SK-N-SH (cell line): ENCODE data around the gene ST7. TPM values are rescaled to one million over a fixed set of nuclear protein-coding genes. Genes with fewer than 3 reads are reported as not detected.

Experiments
- CTCF ChIA-PET: fragments of 300-600, 350-600 bp; formaldehyde crosslinking; extraction: SDS; loops from one replicate; lab custom pipeline; 2021; lab: Yijun Ruan, JAX
- POLR2A ChIA-PET: fragments of 350-600 bp; sonication (Branson Sonifier 250); formaldehyde crosslinking; extraction: SDS; loops from one replicate; lab custom pipeline; 2020; ENCODE audit warnings: antibody characterized with exemption, inconsistent platforms; lab: Yijun Ruan, JAX
- DNase-seq: peaks from one replicate; pipeline ENCODE4 v3.0.0; 2012
- H2AFZ ChIP-seq: fragments of 200-600 bp; sonication (generic); 2 replicates; pipeline ENCODE4 v1.8.1; 2016; ENCODE audit warnings: antibody characterized with exemption, mild to moderate bottlenecking, low read depth
- H3F3A ChIP-seq: fragments of 200-600 bp; sonication (generic); replicated peaks from 2 replicates; pipeline ENCODE3; 2016; ENCODE audit warnings: antibody characterized with exemption, mild to moderate bottlenecking; ENCODE audit not compliant: insufficient read depth
- H3K27ac ChIP-seq, 2 experiments: fragments of 200-500 bp in 1 of 2; fragments of 200-600 bp in 1 of 2; sonication (Bioruptor generic) in 1 of 2; sonication (generic), shearing (Covaris generic) in 1 of 2; 2 replicates each; pipeline versions ENCODE4 v1.5.1 to v1.6.1; 2014 to 2016; ENCODE audit warnings: low read depth in 2 of 2, inconsistent platforms in 1 of 2, low read length in 1 of 2, mild to moderate bottlenecking in 1 of 2, mixed read lengths in 1 of 2
- H3K27me3 ChIP-seq: fragments of 200-600 bp; sonication (generic), shearing (Covaris generic); 2 replicates; pipeline ENCODE4 v1.6.1; 2016; ENCODE audit warnings: mixed run types; ENCODE audit not compliant: insufficient read depth
- H3K36me3 ChIP-seq, 2 experiments: fragments of 200-500 bp in 1 of 2; fragments of 200-600 bp in 1 of 2; sonication (Bioruptor generic) in 1 of 2; sonication (generic) in 1 of 2; replicated peaks in 1 of 2; 2 replicates each; pipeline versions ENCODE3 to v1.5.1; 2014 to 2016; ENCODE audit warnings: low read length in 1 of 2, mild to moderate bottlenecking in 1 of 2; ENCODE audit not compliant: insufficient read depth in 2 of 2, control insufficient read depth in 1 of 2
- H3K4me1 ChIP-seq, 2 experiments: fragments of 200-500 bp in 1 of 2; fragments of 200-600 bp in 1 of 2; sonication (Bioruptor generic) in 1 of 2; sonication (generic), shearing (Covaris generic) in 1 of 2; 2 replicates each; pipeline versions ENCODE4 v1.5.1 to v1.6.1; 2014 to 2016; ENCODE audit warnings: low read depth in 1 of 2, low read length in 1 of 2, mixed run types in 1 of 2; ENCODE audit not compliant: insufficient read depth in 2 of 2, control insufficient read depth in 1 of 2
- H3K4me2 ChIP-seq: fragments of 200-600 bp; sonication (generic), shearing (Covaris generic); 2 replicates; pipeline ENCODE4 v1.6.1; 2017; ENCODE audit warnings: mixed run types
- H3K4me3 ChIP-seq, 2 experiments: fragments of 200-500 bp in 1 of 2; fragments of 200-600 bp in 1 of 2; sonication (Bioruptor generic) in 1 of 2; sonication (generic), shearing (Covaris generic) in 1 of 2; 2 replicates each; pipeline versions ENCODE4 v1.5.1 to v1.8.1; 2014 to 2016; ENCODE audit warnings: low read depth in 2 of 2, inconsistent platforms in 1 of 2, low read length in 1 of 2, mild to moderate bottlenecking in 1 of 2, mixed read lengths in 1 of 2, moderate library complexity in 1 of 2
- H3K79me2 ChIP-seq: fragments of 200-600 bp; sonication (generic); 2 replicates; pipeline ENCODE4 v1.8.1; 2017; ENCODE audit warnings: mild to moderate bottlenecking; ENCODE audit not compliant: insufficient read depth
- H3K9ac ChIP-seq: fragments of 200-600 bp; sonication (generic); 2 replicates; pipeline ENCODE4 v1.6.1; 2017; ENCODE audit warnings: mixed run types
- H3K9me2 ChIP-seq: fragments of 200-600 bp; sonication (generic); 2 replicates; pipeline ENCODE4 v1.6.1; 2017; ENCODE audit warnings: mixed run types
- H3K9me3 ChIP-seq: fragments of 200-600 bp; sonication (generic); 2 replicates; pipeline ENCODE4 v1.6.1; 2017; ENCODE audit warnings: mixed run types, mild to moderate bottlenecking, moderate library complexity
- H4K20me1 ChIP-seq: fragments of 200-600 bp; sonication (generic); 2 replicates; pipeline ENCODE4 v1.6.1; 2017; ENCODE audit warnings: mild to moderate bottlenecking, mixed run types; ENCODE audit not compliant: insufficient read depth
- CHD2 ChIP-seq: fragments of 150-350 bp; IDR thresholded peaks from 2 replicates; pipeline ENCODE4 v1.6.1; 2018; ENCODE audit warnings: low read length; ENCODE audit not compliant: partially characterized antibody
- EP300 ChIP-seq, 2 experiments: IDR thresholded peaks; 2 replicates each; pipeline versions ENCODE4 v1.4.0 to v1.6.1; 2012; ENCODE audit warnings: borderline replicate concordance in 1 of 2, low read depth in 1 of 2, low read length in 1 of 2
- FOXM1 ChIP-seq: IDR thresholded peaks from 2 replicates; pipeline ENCODE4 v1.4.0; 2012; ENCODE audit warnings: low read depth, mild to moderate bottlenecking
- GABPA ChIP-seq: IDR thresholded peaks from 2 replicates; pipeline ENCODE4 v1.4.0; 2012; ENCODE audit warnings: low read depth, mild to moderate bottlenecking
- GATA2 ChIP-seq: sonication (generic); formaldehyde crosslinking; IDR thresholded peaks from 2 replicates; pipeline ENCODE4 v1.5.0; 2020; ENCODE audit warnings: mild to moderate bottlenecking, missing genetic modification reagents
- JUND ChIP-seq: IDR thresholded peaks from 2 replicates; pipeline ENCODE4 v1.4.0; 2012
- MEF2A ChIP-seq: IDR thresholded peaks from 2 replicates; pipeline ENCODE4 v1.4.0; 2012; ENCODE audit warnings: low read depth, borderline replicate concordance
- MXI1 ChIP-seq: IDR thresholded peaks from 2 replicates; pipeline ENCODE4 v1.6.1; 2012; ENCODE audit warnings: mild to moderate bottlenecking, low read depth, low read length, improper control_type of control experiment
- NFIC ChIP-seq: IDR thresholded peaks from 2 replicates; pipeline ENCODE4 v1.4.0; 2012; ENCODE audit warnings: borderline replicate concordance
- NRF1 ChIP-seq: IDR thresholded peaks from 2 replicates; pipeline ENCODE4 v1.6.1; 2012; ENCODE audit warnings: low read depth, mild to moderate bottlenecking, low read length
- POLR2AphosphoS5 ChIP-seq: IDR thresholded peaks from 2 replicates; pipeline ENCODE4 v1.6.1; 2012; ENCODE audit warnings: low read depth, low read length
- RAD21 ChIP-seq: IDR thresholded peaks from 2 replicates; pipeline ENCODE4 v1.6.1; 2012; ENCODE audit warnings: mild to moderate bottlenecking, low read length
- REST ChIP-seq: IDR thresholded peaks from 2 replicates; pipeline ENCODE4 v1.6.1; 2012; ENCODE audit warnings: mild to moderate bottlenecking, low read depth, low read length, moderate library complexity
- SMC3 ChIP-seq: IDR thresholded peaks from 2 replicates; pipeline ENCODE4 v1.6.1; 2012; ENCODE audit warnings: low read depth, low read length, improper control_type of control experiment
- TEAD4 ChIP-seq: IDR thresholded peaks from 2 replicates; pipeline ENCODE4 v1.4.0; 2012; ENCODE audit warnings: mild to moderate bottlenecking, borderline replicate concordance; ENCODE audit not compliant: insufficient read depth
- USF2 ChIP-seq: fragments of 150-350 bp; IDR thresholded peaks from 2 replicates; pipeline ENCODE4 v1.6.1; 2017; ENCODE audit warnings: antibody characterized with exemption, low read length, low read depth, borderline replicate concordance
- YY1 ChIP-seq: IDR thresholded peaks from 2 replicates; pipeline ENCODE4 v1.4.0; 2012; ENCODE audit warnings: low read depth, mild to moderate bottlenecking
- WGBS: methylation state at CpG from one replicate; pipeline ENCODE4 v1.1.6; 2017; ENCODE audit warnings: low lambda C conversion rate; 5-methylcytosine and 5-hydroxymethylcytosine counted together
- polyA plus RNA-seq, 3 experiments: library from polyadenylated mRNA; depleted of rRNA; stranded (reverse); fragments of >200 nt; gene quantifications; 2 replicates each; pipeline ENCODE4 v1.2.3, GENCODE V29; 2012
- TF ChIP-seq, protein P1 (sequence below): fragments of 150-350 bp; IDR thresholded peaks from 2 replicates; pipeline ENCODE4 v1.6.1; 2016; ENCODE audit warnings: mild to moderate bottlenecking, low read depth, low read length
- TF ChIP-seq, protein P2 (sequence below): IDR thresholded peaks from 2 replicates; pipeline ENCODE4; 2012
- TF ChIP-seq, protein P3 (sequence below): IDR thresholded peaks from 2 replicates; pipeline ENCODE4 v1.4.0; 2012; ENCODE audit warnings: low read depth

The ST7 gene
- polyA plus RNA-seq, 1 of the 3 experiments (the other 2 are of a cell fraction) = 23.5 TPM

DNA sequence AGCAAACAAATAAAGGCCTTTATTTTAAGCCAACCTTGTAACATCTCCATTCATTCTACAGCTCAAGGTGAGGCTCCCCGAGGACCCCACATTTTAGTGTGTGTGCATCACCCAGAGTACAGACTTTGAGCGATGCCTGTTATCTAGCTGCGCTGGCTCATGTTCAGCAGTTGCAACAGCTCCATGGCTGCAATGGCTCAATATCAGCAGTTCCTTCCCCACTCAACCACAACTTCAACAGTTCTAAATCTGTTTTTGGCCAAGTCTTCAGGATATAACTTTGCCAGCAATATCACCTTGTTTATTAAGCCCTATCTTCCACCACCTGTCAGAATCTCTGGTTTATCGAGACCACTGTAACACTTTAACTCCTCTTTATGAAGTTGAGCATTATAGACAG lies 273.8 kb downstream of the ST7 start:
- H3K4me1 ChIP-seq = peaks cover 2 to 6% of the 10 kb centered on the region in 2 experiments; a peak in 2 of 4 replicates
- no peak overlapping the region for H3K9ac ChIP-seq
- ChIA-PET POLR2A (no interaction called here), CTCF (interaction anchor here (1.2 to 2.0 kb wide), 2 partner anchors 8 to 14 kb away, joined by 3 to 10 read pairs; no protein-coding TSS in a partner anchor)
- H3K79me2 ChIP-seq = no peaks in the 10 kb centered on the region
- H3K27ac ChIP-seq = no peak overlapping the region
- no peak overlapping the region for H3K4me2 ChIP-seq
- H3K27me3 ChIP-seq = no peaks in the 10 kb centered on the region
- no peaks in the 10 kb centered on the region for H4K20me1 ChIP-seq
- WGBS = 91% methylated on average over 4 of the region's 4 CpGs
- no peak overlapping the region for H2AFZ ChIP-seq
- H3K9me3 ChIP-seq = no peaks in the 10 kb centered on the region
- peaks cover 5% of the 10 kb centered on the region for H3F3A ChIP-seq
- H3K36me3 ChIP-seq = peaks cover 0 to 27% of the 10 kb centered on the region in 2 experiments
- no peak overlapping the region for H3K4me3 ChIP-seq
- TF ChIP-seq USF2 (no peak), NRF1 (no peak), MEF2A (no peak), REST (no peak), JUND (no peak), NFIC (no peak), EP300 (IDR thresholded peaks at IDR 0.05; ENCODE audit: borderline replicate concordance in 1 of 2, low read depth in 1 of 2, low read length in 1 of 2) (no peak), TEAD4 (no peak), FOXM1 (no peak), SMC3 (no peak), MXI1 (no peak), YY1 (no peak), RAD21 (no peak), GABPA (no peak), CHD2 (no peak), GATA2 (CRISPR knock-in tag) (no peak), POLR2AphosphoS5 (no peak)
- TF ChIP-seq, protein P1, sequence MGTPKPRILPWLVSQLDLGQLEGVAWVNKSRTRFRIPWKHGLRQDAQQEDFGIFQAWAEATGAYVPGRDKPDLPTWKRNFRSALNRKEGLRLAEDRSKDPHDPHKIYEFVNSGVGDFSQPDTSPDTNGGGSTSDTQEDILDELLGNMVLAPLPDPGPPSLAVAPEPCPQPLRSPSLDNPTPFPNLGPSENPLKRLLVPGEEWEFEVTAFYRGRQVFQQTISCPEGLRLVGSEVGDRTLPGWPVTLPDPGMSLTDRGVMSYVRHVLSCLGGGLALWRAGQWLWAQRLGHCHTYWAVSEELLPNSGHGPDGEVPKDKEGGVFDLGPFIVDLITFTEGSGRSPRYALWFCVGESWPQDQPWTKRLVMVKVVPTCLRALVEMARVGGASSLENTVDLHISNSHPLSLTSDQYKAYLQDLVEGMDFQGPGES = no peak
- TF ChIP-seq, protein P2, sequence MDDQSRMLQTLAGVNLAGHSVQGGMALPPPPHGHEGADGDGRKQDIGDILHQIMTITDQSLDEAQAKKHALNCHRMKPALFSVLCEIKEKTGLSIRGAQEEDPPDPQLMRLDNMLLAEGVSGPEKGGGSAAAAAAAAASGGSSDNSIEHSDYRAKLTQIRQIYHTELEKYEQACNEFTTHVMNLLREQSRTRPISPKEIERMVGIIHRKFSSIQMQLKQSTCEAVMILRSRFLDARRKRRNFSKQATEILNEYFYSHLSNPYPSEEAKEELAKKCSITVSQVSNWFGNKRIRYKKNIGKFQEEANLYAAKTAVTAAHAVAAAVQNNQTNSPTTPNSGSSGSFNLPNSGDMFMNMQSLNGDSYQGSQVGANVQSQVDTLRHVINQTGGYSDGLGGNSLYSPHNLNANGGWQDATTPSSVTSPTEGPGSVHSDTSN = no peak
- TF ChIP-seq, protein P3, sequence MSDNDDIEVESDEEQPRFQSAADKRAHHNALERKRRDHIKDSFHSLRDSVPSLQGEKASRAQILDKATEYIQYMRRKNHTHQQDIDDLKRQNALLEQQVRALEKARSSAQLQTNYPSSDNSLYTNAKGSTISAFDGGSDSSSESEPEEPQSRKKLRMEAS = no peak
- TF ChIP-seq, all 33 proteins: peak for 0
- H3K9me2 ChIP-seq = no peaks in the 10 kb centered on the region
- no peak for DNase-seq
